CD14-positive monocyte (primary cell): ENCODE data around the gene UBP1. TPM values are rescaled to one million over a fixed set of nuclear protein-coding genes. Genes with fewer than 3 reads are reported as not detected.
"Not testable (repeated sequence)": the region's sequence is repeated elsewhere in the genome, so short reads cannot be mapped to it uniquely, and the experiment has no call there.

Source experiments
- DNase-seq, 3 donors: peaks; one replicate each; pipeline ENCODE4 v3.0.0-alpha.2; 2011 to 2022
- H2AFZ ChIP-seq: 2 replicates; pipeline ENCODE4 v1.6.0; 2012; ENCODE audit warnings: mild to moderate bottlenecking, low read depth, low read length, inconsistent platforms; ENCODE audit not compliant: insufficient read depth, poor library complexity, severe bottlenecking
- H3K27ac ChIP-seq, 2 donors: 1 replicate in 1 of 2; 2 replicates in 1 of 2; pipeline ENCODE4 v1.5.1; 2012 to 2013; ENCODE audit warnings: low read length in 2 of 2, control low read depth in 1 of 2, inconsistent platforms in 1 of 2, low read depth in 1 of 2, mild to moderate bottlenecking in 1 of 2
- H3K27me3 ChIP-seq, 2 donors: one replicate each; pipeline versions ENCODE4 v1.6.0 to v1.6.1; 2011 to 2013; ENCODE audit warnings: low read length in 2 of 2; ENCODE audit not compliant: control insufficient read depth in 2 of 2, insufficient read depth in 2 of 2
- H3K36me3 ChIP-seq, 2 donors: replicated peaks in 1 of 2; 1 replicate in 1 of 2; 2 replicates in 1 of 2; pipeline versions ENCODE4 v1.5.1 to v1.6.1; 2012 to 2013; ENCODE audit warnings: low read length in 2 of 2, control low read depth in 1 of 2, inconsistent platforms in 1 of 2, mild to moderate bottlenecking in 1 of 2; ENCODE audit not compliant: insufficient read depth in 2 of 2, control insufficient read depth in 1 of 2
- H3K4me1 ChIP-seq, 2 donors: 1 replicate in 1 of 2; 2 replicates in 1 of 2; pipeline versions ENCODE4 v1.5.1 to v1.6.1; 2012 to 2013; ENCODE audit warnings: low read length in 2 of 2, control low read depth in 1 of 2, inconsistent platforms in 1 of 2, mild to moderate bottlenecking in 1 of 2, moderate library complexity in 1 of 2; ENCODE audit not compliant: insufficient read depth in 2 of 2, control insufficient read depth in 1 of 2
- H3K4me2 ChIP-seq: replicated peaks from 2 replicates; pipeline ENCODE3; 2012; ENCODE audit warnings: low read length, moderate library complexity, mild to moderate bottlenecking; ENCODE audit not compliant: poor library complexity, severe bottlenecking; ENCODE audit errors: extremely low read depth
- H3K4me3 ChIP-seq, 3 experiments: fragments of 200-600 bp in 1 of 3; sonication (generic) in 1 of 3; replicated peaks in 1 of 3; 1 replicate in 2 of 3; 2 replicates in 1 of 3; pipeline ENCODE4 v1.5.1; 2011 to 2013; ENCODE audit warnings: low read length in 3 of 3, mild to moderate bottlenecking in 3 of 3, control low read depth in 2 of 3, low read depth in 2 of 3, inconsistent platforms in 1 of 3, moderate library complexity in 1 of 3
- H3K79me2 ChIP-seq: 2 replicates; pipeline ENCODE4 v1.6.0; 2012; ENCODE audit warnings: mild to moderate bottlenecking, control low read depth, inconsistent platforms, low read length, moderate library complexity; ENCODE audit not compliant: insufficient read depth
- H3K9ac ChIP-seq: 2 replicates; pipeline ENCODE4 v1.6.0; 2017; ENCODE audit warnings: low read length, mild to moderate bottlenecking; ENCODE audit not compliant: insufficient read depth, poor library complexity, severe bottlenecking
- H3K9me3 ChIP-seq, 2 donors: replicated peaks in 1 of 2; 1 replicate in 1 of 2; 2 replicates in 1 of 2; pipeline versions ENCODE4 v1.5.1 to v1.6.1; 2012 to 2013; ENCODE audit warnings: low read length in 2 of 2, control low read depth in 1 of 2; ENCODE audit not compliant: control insufficient read depth in 1 of 2, insufficient read depth in 1 of 2
- H4K20me1 ChIP-seq: 2 replicates; pipeline ENCODE4 v1.6.0; 2012; ENCODE audit warnings: mild to moderate bottlenecking, low read length, control low read depth, moderate library complexity; ENCODE audit not compliant: insufficient read depth
- H3K27ac Mint-ChIP-seq, 7 donors: one replicate each; pipeline ENCODE4 v1.8.0; 2020; ENCODE audit warnings: mild to moderate bottlenecking in 7 of 7, mixed read lengths in 7 of 7, moderate library complexity in 6 of 7, inconsistent platforms in 2 of 7
- H3K27me3 Mint-ChIP-seq, 3 donors: one replicate each; pipeline ENCODE4 v1.8.0; 2021 to 2022; ENCODE audit warnings: low read depth in 3 of 3, mild to moderate bottlenecking in 3 of 3, mixed read lengths in 3 of 3, moderate library complexity in 3 of 3, inconsistent platforms in 1 of 3
- H3K36me3 Mint-ChIP-seq, 2 donors: one replicate each; pipeline ENCODE4 v1.8.0; 2020; ENCODE audit warnings: mixed read lengths in 2 of 2, inconsistent platforms in 1 of 2, mild to moderate bottlenecking in 1 of 2
- H3K4me1 Mint-ChIP-seq: one replicate; pipeline ENCODE4 v1.8.0; 2020; ENCODE audit warnings: mild to moderate bottlenecking, mixed read lengths
- H3K4me3 Mint-ChIP-seq, 2 donors: one replicate each; pipeline ENCODE4 v1.8.0; 2020; ENCODE audit warnings: mild to moderate bottlenecking in 2 of 2, mixed read lengths in 2 of 2, moderate library complexity in 1 of 2
- H3K9me3 Mint-ChIP-seq, 7 donors: one replicate each; pipeline ENCODE4 v1.8.0; 2020 to 2022; ENCODE audit warnings: mixed read lengths in 7 of 7, mild to moderate bottlenecking in 6 of 7, moderate library complexity in 6 of 7, inconsistent platforms in 2 of 7
- WGBS: methylation state at CpG from one replicate; pipeline ENCODE4 v1.1.5; 2013; ENCODE audit warnings: missing lambda C conversion rate; ENCODE audit not compliant: insufficient coverage; 5-methylcytosine and 5-hydroxymethylcytosine counted together
- intact Hi-C, 2 donors: fragments of 100-400 bp; cut with micrococcal nuclease; formaldehyde crosslinking; loops; one replicate each; pipeline versions ENCODE4 v1.15.0 to v1.15.1; 2023
- polyA plus RNA-seq, 3 donors: library from polyadenylated mRNA; depleted of rRNA in 1 of 3; unstranded in 2 of 3; stranded (reverse) in 1 of 3; fragments of 300-500 nt in 2 of 3; fragments of >200 nt in 1 of 3; fragmentation: Illumina TruSeq in 2 of 3; gene quantifications; 1 replicate in 2 of 3; 2 replicates in 1 of 3; pipeline ENCODE4 v1.2.3, GENCODE V29; 2012 to 2021
- TF ChIP-seq, protein P1 (sequence below): fragments of 200-600 bp; IDR thresholded peaks from one replicate; pipeline ENCODE4 v1.8.0; 2022; ENCODE audit warnings: antibody characterized with exemption, mild to moderate bottlenecking

The UBP1 gene
- polyA plus RNA-seq, 3 donors, result 7.8 to 72.4 (median 8.8) TPM

DNA sequence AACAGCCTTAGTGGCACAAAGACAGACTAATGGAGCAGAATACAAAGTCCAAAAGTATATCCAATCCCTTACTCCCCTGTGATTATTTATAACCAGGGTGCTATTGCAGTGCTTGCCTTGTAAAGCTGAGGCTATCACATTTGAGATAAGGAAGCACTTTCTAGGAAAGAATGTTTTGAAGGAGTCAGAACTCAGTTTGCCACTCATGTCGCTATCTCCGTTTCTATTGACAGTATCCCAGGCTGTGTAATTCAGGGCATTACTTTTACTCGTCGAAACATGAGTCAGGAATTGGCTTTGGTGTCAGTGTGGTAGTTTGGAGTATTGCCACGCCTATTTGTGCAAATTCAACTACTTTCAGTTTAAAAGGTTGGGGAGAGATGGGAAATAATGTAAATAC is 84.6 kb downstream of the UBP1 start:
- no peak overlapping the region for H3K9ac ChIP-seq
- no peaks in the 10 kb centered on the region for H3K36me3 ChIP-seq
- H3K4me3 ChIP-seq, result no peak overlapping the region
- DNase-seq, result no peak
- no peaks in the 10 kb centered on the region for H3K36me3 Mint-ChIP-seq
- TF ChIP-seq, protein P1, sequence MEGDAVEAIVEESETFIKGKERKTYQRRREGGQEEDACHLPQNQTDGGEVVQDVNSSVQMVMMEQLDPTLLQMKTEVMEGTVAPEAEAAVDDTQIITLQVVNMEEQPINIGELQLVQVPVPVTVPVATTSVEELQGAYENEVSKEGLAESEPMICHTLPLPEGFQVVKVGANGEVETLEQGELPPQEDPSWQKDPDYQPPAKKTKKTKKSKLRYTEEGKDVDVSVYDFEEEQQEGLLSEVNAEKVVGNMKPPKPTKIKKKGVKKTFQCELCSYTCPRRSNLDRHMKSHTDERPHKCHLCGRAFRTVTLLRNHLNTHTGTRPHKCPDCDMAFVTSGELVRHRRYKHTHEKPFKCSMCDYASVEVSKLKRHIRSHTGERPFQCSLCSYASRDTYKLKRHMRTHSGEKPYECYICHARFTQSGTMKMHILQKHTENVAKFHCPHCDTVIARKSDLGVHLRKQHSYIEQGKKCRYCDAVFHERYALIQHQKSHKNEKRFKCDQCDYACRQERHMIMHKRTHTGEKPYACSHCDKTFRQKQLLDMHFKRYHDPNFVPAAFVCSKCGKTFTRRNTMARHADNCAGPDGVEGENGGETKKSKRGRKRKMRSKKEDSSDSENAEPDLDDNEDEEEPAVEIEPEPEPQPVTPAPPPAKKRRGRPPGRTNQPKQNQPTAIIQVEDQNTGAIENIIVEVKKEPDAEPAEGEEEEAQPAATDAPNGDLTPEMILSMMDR, result no peak
- WGBS, result 97% methylated on average over 4 of the region's 5 CpGs
- intact Hi-C loops, result no loop called here
- no peaks in the 10 kb centered on the region for H3K9me3 ChIP-seq
- H3K4me1 ChIP-seq, result no peaks in the 10 kb centered on the region
- H3K27ac Mint-ChIP-seq, result no peak overlapping the region
- no peak overlapping the region for H3K27ac ChIP-seq
- no peaks in the 10 kb centered on the region for H4K20me1 ChIP-seq
- no peak overlapping the region for H2AFZ ChIP-seq
- no peaks in the 10 kb centered on the region for H3K79me2 ChIP-seq
- no peak overlapping the region for H3K4me2 ChIP-seq
- no peak overlapping the region for H3K4me3 Mint-ChIP-seq
- no peaks in the 10 kb centered on the region for H3K4me1 Mint-ChIP-seq
- H3K9me3 Mint-ChIP-seq, result peaks cover 0 to 2% (median 0%) of the 10 kb centered on the region in 7 donors
- H3K27me3 ChIP-seq, result no peaks in the 10 kb centered on the region
- peaks cover 4 to 7% (median 6%) of the 10 kb centered on the region in 3 donors for H3K27me3 Mint-ChIP-seq

DNA sequence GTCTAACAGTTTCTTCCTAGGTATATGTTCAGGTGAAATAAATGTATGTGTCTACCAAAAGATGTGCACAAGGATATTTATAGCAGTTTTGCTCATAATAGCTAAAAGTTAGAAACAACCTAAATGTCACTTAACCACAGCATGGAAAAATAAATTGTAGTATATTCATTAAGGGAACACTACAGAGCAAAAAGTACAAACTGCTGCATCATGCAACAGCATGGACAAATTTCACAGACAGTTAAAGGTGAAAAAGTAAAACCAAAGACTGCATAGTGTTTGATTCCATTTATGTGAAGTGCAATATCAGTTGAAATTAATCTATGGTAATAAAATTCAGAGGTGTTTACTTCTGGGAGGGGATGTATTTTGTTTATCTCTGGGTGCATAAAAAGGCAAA is 100.4 kb downstream of the UBP1 start:
- TF ChIP-seq, protein P1, result no peak
- Histone ChIP-seq H3K79me2 (no peaks in the 10 kb centered on the region), H3K36me3 (no peaks in the 10 kb centered on the region), H2AFZ (no peak overlapping the region), H4K20me1 (no peaks in the 10 kb centered on the region), H3K9ac (no peak overlapping the region), H3K9me3 (peaks cover under 1 to 2% of the 10 kb centered on the region in 2 donors), H3K4me2 (no peak overlapping the region), H3K4me3 (no peak overlapping the region), H3K4me1 (no peaks in the 10 kb centered on the region), H3K27me3 (no peaks in the 10 kb centered on the region), H3K27ac (no peak overlapping the region)
- H3K27me3 Mint-ChIP-seq, result peaks cover 0 to 2% (median 0%) of the 10 kb centered on the region in 3 donors
- intact Hi-C loops, result no loop called here
- H3K9me3 Mint-ChIP-seq, result peaks cover 2 to 19% (median 7%) of the 10 kb centered on the region in 7 donors
- no peaks in the 10 kb centered on the region for H3K4me1 Mint-ChIP-seq
- H3K4me3 Mint-ChIP-seq, result no peak overlapping the region
- H3K36me3 Mint-ChIP-seq, result no peaks in the 10 kb centered on the region
- no peak overlapping the region for H3K27ac Mint-ChIP-seq
- DNase-seq, result no peak

DNA sequence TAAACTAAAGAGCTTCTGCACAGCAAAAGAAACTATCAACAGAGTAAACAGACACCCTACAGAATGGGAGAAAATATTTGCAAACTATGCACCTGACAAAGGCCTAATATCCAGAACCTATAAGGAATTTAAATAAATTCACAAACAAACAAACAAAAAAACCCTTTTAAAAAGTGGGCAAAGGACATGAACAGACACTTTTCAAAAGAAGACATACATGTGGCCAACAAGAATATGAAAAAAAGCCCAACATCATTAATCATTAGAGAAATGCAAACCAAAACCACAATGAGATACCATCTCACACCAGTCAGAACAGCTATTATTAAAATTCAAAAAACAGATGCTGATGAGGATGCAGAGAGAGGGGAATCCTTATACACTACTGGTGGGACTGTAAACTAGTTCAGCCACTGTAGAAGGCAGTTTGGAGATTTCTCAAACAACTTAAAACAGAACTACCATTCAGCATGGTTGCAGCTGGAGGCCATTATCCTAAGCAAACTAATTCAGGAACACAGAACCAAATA is 101.2 kb downstream of the UBP1 start:
- H3K9me3 Mint-ChIP-seq, result peaks cover 7 to 26% (median 13%) of the 10 kb centered on the region in 7 donors
- DNase-seq, result not testable (repeated sequence)

More for the DNA sequence above, 101.2 kb downstream of the UBP1 start:
- H3K9ac ChIP-seq, H3K79me2 ChIP-seq, H3K4me2 ChIP-seq, H3K27me3 ChIP-seq, H3K36me3 ChIP-seq, H3K9me3 ChIP-seq, H3K4me1 ChIP-seq, H3K4me1 Mint-ChIP-seq, H3K27ac ChIP-seq, H3K4me3 ChIP-seq, H3K36me3 Mint-ChIP-seq, H4K20me1 ChIP-seq, intact Hi-C loops, H2AFZ ChIP-seq, H3K27me3 Mint-ChIP-seq, H3K4me3 Mint-ChIP-seq: not testable (repeated sequence)
- H3K27ac Mint-ChIP-seq, result peak overlapping the region in 1 of 7 donors; percentile 26
